Measurements from ENCODE around the gene AASDH. TPM values are rescaled to one million over a fixed set of nuclear protein-coding genes. Genes with fewer than 3 reads are reported as not detected.

AASDH gene
- total and polyA plus RNA-seq, 2 of the 13 experiments (the other 11 are each of a cell fraction or from before 2014, with no cell fraction given) = 12.6 to 14.1 TPM

GRCh38 chr4:56434599-56435139 is 47.4 kb upstream of the AASDH start (continued):
- TF ChIP-seq XRCC5 (optimal IDR thresholded peaks at IDR 0.05; ENCODE audit: low read length) (peak; percentile 10), RBM39 (IDR thresholded peaks at IDR 0.05; ENCODE audit: low read depth, low read length, poor library complexity, severe bottlenecking) (peak; percentile 27), FOXJ3 (CRISPR knock-in tag; IDR thresholded peaks at IDR 0.05; ENCODE audit: borderline replicate concordance) (no peak), ZFP90 (CRISPR knock-in tag; IDR thresholded peaks at IDR 0.05; ENCODE audit: borderline replicate concordance) (no peak), ZNF720 (CRISPR knock-in tag; IDR thresholded peaks at IDR 0.05) (no peak), SRSF9 (IDR thresholded peaks at IDR 0.05; ENCODE audit: borderline replicate concordance, insufficient read depth, low read depth, low read length, poor library complexity, severe bottlenecking) (no peak)

GRCh38 chr4:56433280-56433679 is 46.0 kb upstream of the AASDH start:
- ChIA-PET CTCF (ENCODE audit: low intra/inter-chr PET ratio, low total read pairs) (no interaction called here), POLR2A (interaction anchor here (1.3 kb wide), 1 partner anchor 11 kb away, joined by 3 read pairs; no protein-coding TSS in a partner anchor)
- FAIRE-seq (no peak), DNase-seq (ENCODE audit: low spot score) (no peak), ATAC-seq (no peak)
- TF ChIP-seq ATF6 (CRISPR knock-in tag; conservative IDR thresholded peaks at IDR 0.05) = no peak
- TF ChIP-seq U2AF1 (optimal IDR thresholded peaks at IDR 0.05; ENCODE audit: low read depth, low read length) = no peak
- no peak for TF ChIP-seq ZNF589 (CRISPR knock-in tag; conservative IDR thresholded peaks at IDR 0.05)
- no peak for TF ChIP-seq ZSCAN12 (CRISPR knock-in tag; IDR thresholded peaks at IDR 0.05)
- no peak for TF ChIP-seq NCOR1 (IDR thresholded peaks at IDR 0.05; ENCODE audit: borderline replicate concordance, low read length)
- TF ChIP-seq ZNF224 (CRISPR knock-in tag; IDR thresholded peaks at IDR 0.05) = no peak
- Histone ChIP-seq H3K4me3 (replicated peaks in 1 of 3; ENCODE audit: insufficient read depth in 1 of 3, low read depth in 2 of 3, low read length in 3 of 3) (peak overlapping the region; percentile 71 to 80 (median 76)), H3K36me3 (replicated peaks in 1 of 2; ENCODE audit: control insufficient read depth in 1 of 2, insufficient read depth in 2 of 2, low read length in 2 of 2) (no peaks in the 10 kb centered on the region), H3K27me3 (ENCODE audit: control insufficient read depth in 1 of 2, insufficient read depth in 2 of 2, low read length in 2 of 2) (no peaks in the 10 kb centered on the region; a peak in 1 of 5 replicates), H3K9ac (ENCODE audit: insufficient read depth, low read depth, low read length) (peak overlapping the region; percentile 92), H3K9me3 (ENCODE audit: low read length) (no peaks in the 10 kb centered on the region), H3K4me2 (ENCODE audit: low read depth, low read length) (peak overlapping the region; percentile 89), H3K79me2 (ENCODE audit: insufficient read depth, low read length) (peaks cover 85% of the 10 kb centered on the region), H4K20me1 (ENCODE audit: insufficient read depth, low read length) (peaks cover 32% of the 10 kb centered on the region; the same call in 1 of the 2 replicates), H2AFZ (ENCODE audit: low read length) (no peak overlapping the region), H3K4me1 (ENCODE audit: insufficient read depth, low read length) (peaks cover 47% of the 10 kb centered on the region), H3K27ac (ENCODE audit: extremely low read length, insufficient read depth, low read length) (peak overlapping the region; percentile 98)
- no TSS peak for BruUV-seq (replicated peaks)
- in situ Hi-C loops (cut with HindIII; ENCODE audit: extremely low pct_ligation_motif_present, low pct_unique_long_range_greater_than_20kb) (no loop called here), intact Hi-C loops (cut with micrococcal nuclease; ENCODE audit: unreplicated experiment) (no loop called here)

All from HepG2 (cell line).